Measurements from ENCODE around the gene OSGIN1.

The OSGIN1 gene

GRCh38 chr16:83957296-83957855 is 4.3 kb downstream of the OSGIN1 start:
- no peaks in the 10 kb centered on the region for H3K36me3 ChIP-seq (ENCODE audit: control insufficient read depth, insufficient read depth, low read length)
- H3K4me3 ChIP-seq (replicated peaks; ENCODE audit: low read depth, low read length): no peak overlapping the region
- H3K27me3 ChIP-seq (replicated peaks; ENCODE audit: control insufficient read depth, insufficient read depth, low read length): no peaks in the 10 kb centered on the region
- no peak for DNase-seq (ENCODE audit: extremely low read depth, insufficient read length)
- TF ChIP-seq CTCF (IDR thresholded peaks at IDR 0.05; ENCODE audit: insufficient read depth, low read length, poor library complexity, severe bottlenecking): no peak

GRCh38 chr16:83958137-83958845 is 5.3 kb downstream of the OSGIN1 start:
- no peak for TF ChIP-seq CTCF (IDR thresholded peaks at IDR 0.05; ENCODE audit: insufficient read depth, low read length, poor library complexity, severe bottlenecking)
- Histone ChIP-seq H3K36me3 (ENCODE audit: control insufficient read depth, insufficient read depth, low read length) (no peaks in the 10 kb centered on the region), H3K27me3 (replicated peaks; ENCODE audit: control insufficient read depth, insufficient read depth, low read length) (no peaks in the 10 kb centered on the region), H3K4me3 (replicated peaks; ENCODE audit: low read depth, low read length) (no peak overlapping the region)
- DNase-seq (ENCODE audit: extremely low read depth, insufficient read length): no peak

- no peak for DNase-seq (ENCODE audit: extremely low read depth, insufficient read length)
- Histone ChIP-seq H3K36me3 (ENCODE audit: control insufficient read depth, insufficient read depth, low read length) (no peaks in the 10 kb centered on the region), H3K4me3 (replicated peaks; ENCODE audit: low read depth, low read length) (no peak overlapping the region), H3K27me3 (replicated peaks; ENCODE audit: control insufficient read depth, insufficient read depth, low read length) (no peaks in the 10 kb centered on the region)
- TF ChIP-seq CTCF (IDR thresholded peaks at IDR 0.05; ENCODE audit: insufficient read depth, low read length, poor library complexity, severe bottlenecking): no peak
These were observed 6.0 kb downstream of the OSGIN1 start for GRCh38 chr16:83958846-83959565.

- H3K36me3 ChIP-seq (ENCODE audit: control insufficient read depth, insufficient read depth, low read length): no peaks in the 10 kb centered on the region
- no peak overlapping the region for H3K4me3 ChIP-seq (replicated peaks; ENCODE audit: low read depth, low read length)
- TF ChIP-seq CTCF (IDR thresholded peaks at IDR 0.05; ENCODE audit: insufficient read depth, low read length, poor library complexity, severe bottlenecking): no peak
- no peak for DNase-seq (ENCODE audit: extremely low read depth, insufficient read length)
- H3K27me3 ChIP-seq (replicated peaks; ENCODE audit: control insufficient read depth, insufficient read depth, low read length): no peaks in the 10 kb centered on the region
These were observed 6.8 kb downstream of the OSGIN1 start for GRCh38 chr16:83959656-83960434.

- Histone ChIP-seq H3K27me3 (replicated peaks; ENCODE audit: control insufficient read depth, insufficient read depth, low read length) (no peaks in the 10 kb centered on the region), H3K36me3 (ENCODE audit: control insufficient read depth, insufficient read depth, low read length) (no peaks in the 10 kb centered on the region), H3K4me3 (replicated peaks; ENCODE audit: low read depth, low read length) (no peak overlapping the region)
- no peak for TF ChIP-seq CTCF (IDR thresholded peaks at IDR 0.05; ENCODE audit: insufficient read depth, low read length, poor library complexity, severe bottlenecking)
- DNase-seq (ENCODE audit: extremely low read depth, insufficient read length): no peak
These were observed 7.6 kb downstream of the OSGIN1 start for GRCh38 chr16:83960521-83961249.
